ENCODE measurements around the gene LCN2. TPM values are rescaled to one million over a fixed set of nuclear protein-coding genes. Genes with fewer than 3 reads are reported as not detected.

The LCN2 gene
- total RNA-seq, 1 experiment from 2014 or later = 4,208 TPM

DNA sequence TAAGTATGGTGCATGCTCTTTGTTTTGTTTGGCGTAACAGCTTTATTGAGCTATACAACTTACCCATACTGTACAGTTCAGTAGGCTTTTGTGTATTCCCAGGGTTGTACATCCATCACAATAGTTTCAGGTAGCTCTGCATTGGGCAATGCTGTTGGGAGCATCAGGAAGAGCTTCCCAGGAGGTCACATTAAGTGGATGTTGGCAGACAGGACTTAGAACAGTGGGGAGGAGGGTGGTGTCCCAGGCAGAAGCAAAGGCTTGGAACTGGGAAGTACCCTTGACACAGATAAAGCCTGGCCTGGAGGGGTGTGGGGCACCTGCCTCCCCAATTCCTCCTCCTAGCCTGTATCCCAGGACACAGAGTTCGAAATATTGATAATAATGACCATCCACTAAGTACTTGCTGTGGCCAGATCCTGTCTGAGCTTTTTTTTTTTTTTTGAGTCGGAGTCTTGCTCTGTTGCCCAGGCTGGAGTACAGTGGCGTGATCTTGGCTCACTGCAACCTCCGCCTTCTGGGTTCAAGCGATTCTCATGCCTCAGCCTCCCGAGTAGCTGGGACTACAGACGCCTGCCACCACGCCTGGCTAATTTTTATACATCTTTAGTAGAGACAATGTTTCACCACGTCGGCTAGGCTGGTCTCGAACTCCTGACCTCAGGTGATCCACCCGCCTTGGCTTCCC lies 12.1 kb downstream of the LCN2 start:
- intact Hi-C loops (cut with micrococcal nuclease; ENCODE audit: unreplicated experiment) = no loop called here
- no TSS peak for BruUV-seq (replicated peaks)
- H3K4me1 Mint-ChIP-seq (ENCODE audit: low read depth, unreplicated experiment) = no peaks in the 10 kb centered on the region
- DNase-seq = no peak
- H3K4me3 Mint-ChIP-seq (ENCODE audit: low read depth, unreplicated experiment) = peak overlapping the region; percentile 63
- H3K27ac Mint-ChIP-seq (ENCODE audit: unreplicated experiment) = no peak overlapping the region
- CTCF ChIA-PET = interaction anchor here (0.6 to 2.1 kb wide), 2 partner anchors 33 to 38 kb away, joined by 3 to 6 read pairs; no protein-coding TSS in a partner anchor
- H3K9me3 Mint-ChIP-seq (ENCODE audit: low read depth, unreplicated experiment) = no peaks in the 10 kb centered on the region
- no peaks in the 10 kb centered on the region for H3K27me3 Mint-ChIP-seq (ENCODE audit: unreplicated experiment)
- TF ChIP-seq CTCF (IDR thresholded peaks at IDR 0.05; ENCODE audit: unreplicated experiment) = no peak
- peaks cover 66% of the 10 kb centered on the region for H3K36me3 Mint-ChIP-seq (ENCODE audit: insufficient read depth, unreplicated experiment)

DNA sequence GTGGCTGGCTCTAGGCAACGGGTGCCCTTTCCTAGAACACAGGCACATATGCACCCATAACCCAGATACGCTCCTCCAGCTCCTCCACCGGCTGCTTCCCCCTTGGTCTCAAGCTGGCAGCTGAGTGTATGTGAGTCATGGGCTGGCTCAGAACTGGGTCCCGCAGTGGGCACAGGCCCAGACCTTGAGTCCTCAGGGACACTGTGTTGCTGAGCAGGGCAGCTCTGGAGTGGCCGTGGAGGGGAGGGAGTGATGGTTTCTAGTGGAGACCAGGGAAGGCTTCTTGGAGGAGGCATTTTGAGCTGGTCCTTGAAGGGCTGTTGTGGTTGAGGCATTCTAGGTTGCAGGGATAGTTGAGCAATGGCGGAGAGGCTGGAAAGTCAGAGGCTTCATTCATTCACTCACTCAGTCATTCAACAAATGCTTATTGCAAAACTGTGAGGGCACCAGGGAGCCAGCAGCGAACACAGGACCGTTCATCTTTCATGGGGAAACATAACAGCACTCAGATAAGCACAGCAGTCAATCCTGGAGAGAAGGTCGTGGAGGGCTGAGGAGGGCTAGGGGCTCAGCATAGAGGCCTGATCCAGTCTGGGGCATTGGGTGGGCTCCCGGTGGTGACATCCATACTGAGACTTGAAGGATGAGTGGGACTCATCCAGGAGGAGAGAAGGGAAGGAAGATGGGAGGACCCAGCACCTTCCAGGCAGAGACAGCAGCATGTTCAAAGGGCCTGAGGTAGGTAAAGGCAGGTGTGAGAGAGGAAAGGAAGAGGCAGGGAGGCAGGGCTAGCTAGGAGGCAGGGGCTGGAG lies 13.2 kb downstream of the LCN2 start:
- no TSS peak for BruUV-seq (replicated peaks)
- DNase-seq = no peak
- TF ChIP-seq CTCF (IDR thresholded peaks at IDR 0.05; ENCODE audit: unreplicated experiment) = no peak
- Mint-ChIP-seq H3K4me3 (ENCODE audit: low read depth, unreplicated experiment) (no peak overlapping the region), H3K27me3 (ENCODE audit: unreplicated experiment) (no peaks in the 10 kb centered on the region), H3K4me1 (ENCODE audit: low read depth, unreplicated experiment) (no peaks in the 10 kb centered on the region), H3K9me3 (ENCODE audit: low read depth, unreplicated experiment) (no peaks in the 10 kb centered on the region), H3K36me3 (ENCODE audit: insufficient read depth, unreplicated experiment) (peaks cover 63% of the 10 kb centered on the region), H3K27ac (ENCODE audit: unreplicated experiment) (no peak overlapping the region)
- CTCF ChIA-PET = no interaction called here
- intact Hi-C loops (cut with micrococcal nuclease; ENCODE audit: unreplicated experiment) = no loop called here

DNA sequence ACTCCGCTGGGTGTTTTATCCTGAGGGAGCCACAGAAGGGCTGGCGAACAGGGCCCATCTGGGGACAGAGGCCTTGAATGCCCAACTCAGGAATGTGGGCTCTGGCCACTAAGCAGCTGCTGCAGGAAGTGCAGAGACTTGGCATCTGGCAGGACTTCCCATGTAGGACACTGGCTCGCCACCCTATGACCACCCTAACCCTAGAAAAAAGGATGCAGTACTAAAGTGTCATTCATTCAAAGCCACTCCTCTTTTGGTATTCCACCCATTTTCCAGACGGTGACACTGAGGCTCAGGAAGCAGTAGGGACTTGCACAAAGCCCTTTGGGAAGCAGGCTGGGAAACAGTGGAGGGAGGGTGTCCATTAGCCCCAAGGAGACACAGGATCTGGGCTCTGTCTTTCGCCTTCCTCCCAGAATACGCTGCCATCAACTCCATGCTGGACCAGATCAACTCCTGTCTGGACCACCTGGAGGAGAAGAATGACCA lies 13.8 kb downstream of the LCN2 start:
- no peak for DNase-seq
- no peaks in the 10 kb centered on the region for H3K27me3 Mint-ChIP-seq (ENCODE audit: unreplicated experiment)
- H3K36me3 Mint-ChIP-seq (ENCODE audit: insufficient read depth, unreplicated experiment) = peaks cover 66% of the 10 kb centered on the region
- intact Hi-C loops (cut with micrococcal nuclease; ENCODE audit: unreplicated experiment) = no loop called here
- no peak overlapping the region for H3K4me3 Mint-ChIP-seq (ENCODE audit: low read depth, unreplicated experiment)
- no peak overlapping the region for H3K27ac Mint-ChIP-seq (ENCODE audit: unreplicated experiment)
- CTCF ChIA-PET = no interaction called here
- no peak for TF ChIP-seq CTCF (IDR thresholded peaks at IDR 0.05; ENCODE audit: unreplicated experiment)
- no TSS peak for BruUV-seq (replicated peaks)
- no peaks in the 10 kb centered on the region for H3K9me3 Mint-ChIP-seq (ENCODE audit: low read depth, unreplicated experiment)
- no peaks in the 10 kb centered on the region for H3K4me1 Mint-ChIP-seq (ENCODE audit: low read depth, unreplicated experiment)

DNA sequence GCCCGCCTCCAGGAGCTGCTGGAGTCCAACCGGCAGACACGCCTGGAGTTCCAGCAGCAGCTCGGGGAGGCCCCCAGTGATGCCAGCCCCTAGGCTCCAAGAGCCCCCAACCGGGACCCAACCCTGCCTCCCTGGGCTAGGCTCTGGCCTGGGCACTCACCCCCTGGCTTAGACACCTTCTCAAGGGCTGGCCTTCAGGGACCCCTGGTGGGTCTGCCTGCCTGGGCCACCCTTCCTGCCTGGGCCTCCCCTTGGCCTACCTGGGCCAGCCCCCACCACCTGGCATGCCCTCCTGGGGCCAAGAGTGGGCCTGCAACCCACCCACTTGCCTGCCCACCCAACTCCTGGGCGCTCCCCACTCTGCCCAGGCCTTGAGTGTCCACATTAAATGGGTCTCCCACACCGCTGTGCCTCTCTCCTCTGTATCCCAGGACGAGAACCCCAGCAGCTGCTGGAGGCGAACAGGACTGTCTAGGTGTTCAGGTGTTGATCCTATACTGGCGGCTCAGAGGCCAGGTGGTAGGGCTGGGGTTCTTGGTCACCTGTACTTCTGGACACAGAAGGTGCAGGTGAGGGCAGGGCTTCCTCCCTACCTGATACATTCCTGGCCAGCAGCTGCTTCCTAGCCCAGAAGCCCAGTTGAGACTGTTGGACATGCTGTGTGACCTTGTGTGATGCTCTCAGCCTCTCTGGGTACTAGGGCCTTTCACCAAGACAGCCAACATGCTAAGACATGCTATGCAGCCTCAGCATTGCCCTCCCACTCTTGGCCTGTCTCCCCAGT lies 14.5 kb downstream of the LCN2 start:
- Mint-ChIP-seq H3K27ac (ENCODE audit: unreplicated experiment) (no peak overlapping the region), H3K4me1 (ENCODE audit: low read depth, unreplicated experiment) (no peaks in the 10 kb centered on the region), H3K9me3 (ENCODE audit: low read depth, unreplicated experiment) (no peaks in the 10 kb centered on the region), H3K4me3 (ENCODE audit: low read depth, unreplicated experiment) (no peak overlapping the region), H3K36me3 (ENCODE audit: insufficient read depth, unreplicated experiment) (peaks cover 72% of the 10 kb centered on the region), H3K27me3 (ENCODE audit: unreplicated experiment) (no peaks in the 10 kb centered on the region)
- no peak for DNase-seq
- intact Hi-C loops (cut with micrococcal nuclease; ENCODE audit: unreplicated experiment) = no loop called here
- CTCF ChIA-PET = interaction anchor here (1.2 kb wide), 1 partner anchor 39 kb away, joined by 3 read pairs; no protein-coding TSS in a partner anchor
- BruUV-seq (replicated peaks) = no TSS peak
- TF ChIP-seq CTCF (IDR thresholded peaks at IDR 0.05; ENCODE audit: unreplicated experiment) = no peak

Measured in Calu3 (cell line).